CD14-positive monocyte (primary cell): ENCODE data around the gene KIF20B. TPM values are rescaled to one million over a fixed set of nuclear protein-coding genes. Genes with fewer than 3 reads are reported as not detected.

ENCODE experiments used
- DNase-seq, 3 donors: peaks; one replicate each; pipeline ENCODE4 v3.0.0-alpha.2; 2011 to 2022
- H2AFZ ChIP-seq: 2 replicates; pipeline ENCODE4 v1.6.0; 2012; ENCODE audit warnings: mild to moderate bottlenecking, low read depth, low read length, inconsistent platforms; ENCODE audit not compliant: insufficient read depth, poor library complexity, severe bottlenecking
- H3K27ac ChIP-seq, 2 donors: 1 replicate in 1 of 2; 2 replicates in 1 of 2; pipeline ENCODE4 v1.5.1; 2012 to 2013; ENCODE audit warnings: low read length in 2 of 2, control low read depth in 1 of 2, inconsistent platforms in 1 of 2, low read depth in 1 of 2, mild to moderate bottlenecking in 1 of 2
- H3K27me3 ChIP-seq, 2 donors: one replicate each; pipeline versions ENCODE4 v1.6.0 to v1.6.1; 2011 to 2013; ENCODE audit warnings: low read length in 2 of 2; ENCODE audit not compliant: control insufficient read depth in 2 of 2, insufficient read depth in 2 of 2
- H3K36me3 ChIP-seq, 2 donors: replicated peaks in 1 of 2; 1 replicate in 1 of 2; 2 replicates in 1 of 2; pipeline versions ENCODE4 v1.5.1 to v1.6.1; 2012 to 2013; ENCODE audit warnings: low read length in 2 of 2, control low read depth in 1 of 2, inconsistent platforms in 1 of 2, mild to moderate bottlenecking in 1 of 2; ENCODE audit not compliant: insufficient read depth in 2 of 2, control insufficient read depth in 1 of 2
- H3K4me1 ChIP-seq, 2 donors: 1 replicate in 1 of 2; 2 replicates in 1 of 2; pipeline versions ENCODE4 v1.5.1 to v1.6.1; 2012 to 2013; ENCODE audit warnings: low read length in 2 of 2, control low read depth in 1 of 2, inconsistent platforms in 1 of 2, mild to moderate bottlenecking in 1 of 2, moderate library complexity in 1 of 2; ENCODE audit not compliant: insufficient read depth in 2 of 2, control insufficient read depth in 1 of 2
- H3K4me2 ChIP-seq: replicated peaks from 2 replicates; pipeline ENCODE3; 2012; ENCODE audit warnings: low read length, moderate library complexity, mild to moderate bottlenecking; ENCODE audit not compliant: poor library complexity, severe bottlenecking; ENCODE audit errors: extremely low read depth
- H3K4me3 ChIP-seq, 3 experiments: fragments of 200-600 bp in 1 of 3; sonication (generic) in 1 of 3; replicated peaks in 1 of 3; 1 replicate in 2 of 3; 2 replicates in 1 of 3; pipeline ENCODE4 v1.5.1; 2011 to 2013; ENCODE audit warnings: low read length in 3 of 3, mild to moderate bottlenecking in 3 of 3, control low read depth in 2 of 3, low read depth in 2 of 3, inconsistent platforms in 1 of 3, moderate library complexity in 1 of 3
- H3K79me2 ChIP-seq: 2 replicates; pipeline ENCODE4 v1.6.0; 2012; ENCODE audit warnings: mild to moderate bottlenecking, control low read depth, inconsistent platforms, low read length, moderate library complexity; ENCODE audit not compliant: insufficient read depth
- H3K9ac ChIP-seq: 2 replicates; pipeline ENCODE4 v1.6.0; 2017; ENCODE audit warnings: low read length, mild to moderate bottlenecking; ENCODE audit not compliant: insufficient read depth, poor library complexity, severe bottlenecking
- H3K9me3 ChIP-seq, 2 donors: replicated peaks in 1 of 2; 1 replicate in 1 of 2; 2 replicates in 1 of 2; pipeline versions ENCODE4 v1.5.1 to v1.6.1; 2012 to 2013; ENCODE audit warnings: low read length in 2 of 2, control low read depth in 1 of 2; ENCODE audit not compliant: control insufficient read depth in 1 of 2, insufficient read depth in 1 of 2
- H4K20me1 ChIP-seq: 2 replicates; pipeline ENCODE4 v1.6.0; 2012; ENCODE audit warnings: mild to moderate bottlenecking, low read length, control low read depth, moderate library complexity; ENCODE audit not compliant: insufficient read depth
- H3K27ac Mint-ChIP-seq, 7 donors: one replicate each; pipeline ENCODE4 v1.8.0; 2020; ENCODE audit warnings: mild to moderate bottlenecking in 7 of 7, mixed read lengths in 7 of 7, moderate library complexity in 6 of 7, inconsistent platforms in 2 of 7
- H3K27me3 Mint-ChIP-seq, 3 donors: one replicate each; pipeline ENCODE4 v1.8.0; 2021 to 2022; ENCODE audit warnings: low read depth in 3 of 3, mild to moderate bottlenecking in 3 of 3, mixed read lengths in 3 of 3, moderate library complexity in 3 of 3, inconsistent platforms in 1 of 3
- H3K36me3 Mint-ChIP-seq, 2 donors: one replicate each; pipeline ENCODE4 v1.8.0; 2020; ENCODE audit warnings: mixed read lengths in 2 of 2, inconsistent platforms in 1 of 2, mild to moderate bottlenecking in 1 of 2
- H3K4me1 Mint-ChIP-seq: one replicate; pipeline ENCODE4 v1.8.0; 2020; ENCODE audit warnings: mild to moderate bottlenecking, mixed read lengths
- H3K4me3 Mint-ChIP-seq, 2 donors: one replicate each; pipeline ENCODE4 v1.8.0; 2020; ENCODE audit warnings: mild to moderate bottlenecking in 2 of 2, mixed read lengths in 2 of 2, moderate library complexity in 1 of 2
- H3K9me3 Mint-ChIP-seq, 7 donors: one replicate each; pipeline ENCODE4 v1.8.0; 2020 to 2022; ENCODE audit warnings: mixed read lengths in 7 of 7, mild to moderate bottlenecking in 6 of 7, moderate library complexity in 6 of 7, inconsistent platforms in 2 of 7
- CTCF ChIP-seq: fragments of 200-600 bp; IDR thresholded peaks from one replicate; pipeline ENCODE4 v1.8.0; 2022; ENCODE audit warnings: antibody characterized with exemption, mild to moderate bottlenecking
- WGBS: methylation state at CpG from one replicate; pipeline ENCODE4 v1.1.5; 2013; ENCODE audit warnings: missing lambda C conversion rate; ENCODE audit not compliant: insufficient coverage; 5-methylcytosine and 5-hydroxymethylcytosine counted together
- intact Hi-C, 2 donors: fragments of 100-400 bp; cut with micrococcal nuclease; formaldehyde crosslinking; loops; one replicate each; pipeline versions ENCODE4 v1.15.0 to v1.15.1; 2023
- polyA plus RNA-seq, 3 donors: library from polyadenylated mRNA; depleted of rRNA in 1 of 3; unstranded in 2 of 3; stranded (reverse) in 1 of 3; fragments of 300-500 nt in 2 of 3; fragments of >200 nt in 1 of 3; fragmentation: Illumina TruSeq in 2 of 3; gene quantifications; 1 replicate in 2 of 3; 2 replicates in 1 of 3; pipeline ENCODE4 v1.2.3, GENCODE V29; 2012 to 2021

The KIF20B gene
- polyA plus RNA-seq, 3 donors: 0.44 to 3.9 (median 1.5) TPM

GRCh38 chr10:89666138-89666537 is 35.3 kb upstream of the KIF20B start:
- no peak for TF ChIP-seq CTCF
- Histone ChIP-seq H3K4me3 (no peak overlapping the region), H3K4me1 (no peaks in the 10 kb centered on the region), H3K36me3 (no peaks in the 10 kb centered on the region), H3K79me2 (no peaks in the 10 kb centered on the region), H3K27me3 (no peaks in the 10 kb centered on the region), H2AFZ (no peak overlapping the region), H3K27ac (no peak overlapping the region), H3K9ac (no peak overlapping the region), H3K4me2 (no peak overlapping the region), H3K9me3 (no peaks in the 10 kb centered on the region), H4K20me1 (no peaks in the 10 kb centered on the region)
- intact Hi-C loops: no loop called here
- 100% methylated on average over 1 of the region's 1 CpG for WGBS
- Mint-ChIP-seq H3K4me1 (peaks cover 7% of the 10 kb centered on the region), H3K27ac (no peak overlapping the region), H3K9me3 (peaks cover 0 to 4% (median 0%) of the 10 kb centered on the region in 7 donors), H3K36me3 (no peaks in the 10 kb centered on the region), H3K4me3 (no peak overlapping the region), H3K27me3 (peaks cover 0 to 4% (median 3%) of the 10 kb centered on the region in 3 donors)
- DNase-seq: no peak

- no peak overlapping the region for H2AFZ ChIP-seq
- no peak overlapping the region for H3K9ac ChIP-seq
- no peak overlapping the region for H3K4me2 ChIP-seq
- WGBS: 17% methylated on average over 1 of the region's 3 CpGs
- H3K9me3 Mint-ChIP-seq: peaks cover 0 to 4% (median 0%) of the 10 kb centered on the region in 7 donors
- no peak overlapping the region for H3K4me3 ChIP-seq
- no peaks in the 10 kb centered on the region for H3K36me3 ChIP-seq
- H3K4me1 ChIP-seq: no peaks in the 10 kb centered on the region
- peaks cover 7% of the 10 kb centered on the region for H3K4me1 Mint-ChIP-seq
- DNase-seq: peak in 2 of 3 donors; percentile 8 to 44
- H3K9me3 ChIP-seq: no peaks in the 10 kb centered on the region
- H3K27me3 Mint-ChIP-seq: peaks cover 0 to 3% (median under 1%) of the 10 kb centered on the region in 3 donors
- peak overlapping the region in 3 of 7 donors; percentile 18 to 65 (median 32) for H3K27ac Mint-ChIP-seq
- no peak for TF ChIP-seq CTCF
- H4K20me1 ChIP-seq: no peaks in the 10 kb centered on the region
- H3K4me3 Mint-ChIP-seq: no peak overlapping the region
- no peaks in the 10 kb centered on the region for H3K27me3 ChIP-seq
- H3K36me3 Mint-ChIP-seq: no peaks in the 10 kb centered on the region
- no peak overlapping the region for H3K27ac ChIP-seq
- intact Hi-C loops: no loop called here
- no peaks in the 10 kb centered on the region for H3K79me2 ChIP-seq
These were observed 32.9 kb upstream of the KIF20B start for GRCh38 chr10:89668386-89669071.
